HepG2 (cell line): ENCODE data around the gene ARHGAP22. TPM values are rescaled to one million over a fixed set of nuclear protein-coding genes. Genes with fewer than 3 reads are reported as not detected.
A peak's percentile ranks its signal among the peaks of the same experiment; 100 is the strongest.

ENCODE experiments used
- ATAC-seq: fragments of 200-7000 bp; cut with Tn5 transposase; 3 replicates; pipeline ENCODE4 v1.9.1; 2020; ENCODE audit warnings: mild to moderate bottlenecking, moderate library complexity
- BruUV-seq: library from RNA; stranded (reverse); fragments of 400-500 nt; replicated peaks from 2 replicates; lab custom pipeline; 2021; lab: Mats Ljungman, UMichigan
- CTCF ChIA-PET: fragments of 300-600 bp; formaldehyde crosslinking; extraction: SDS; loops from one replicate; lab custom pipeline; 2021; ENCODE audit warnings: low total read pairs, inconsistent platforms, low intra/inter-chr PET ratio; lab: Yijun Ruan, JAX
- POLR2A ChIA-PET: fragments of 350-600 bp; sonication (Branson Sonifier 250); formaldehyde crosslinking; loops from one replicate; lab custom pipeline; 2020; ENCODE audit warnings: antibody characterized with exemption, inconsistent platforms; lab: Yijun Ruan, JAX
- DNase-seq: peaks from one replicate; pipeline ENCODE4 v3.0.0-alpha.2; 2015; ENCODE audit warnings: low spot score
- FAIRE-seq: peaks from 3 replicates; lab custom pipeline; 2011; peaks lifted over from hg19 to GRCh38; lab: Jason Lieb, UNC
- H2AFZ ChIP-seq: one replicate; pipeline ENCODE4 v1.6.1; 2011; ENCODE audit warnings: low read length, inconsistent platforms
- H3K27ac ChIP-seq: fragments of 300-600 bp; 3 replicates; pipeline ENCODE4 v1.8.0; 2011; ENCODE audit warnings: mixed run types, mild to moderate bottlenecking, mixed read lengths, low read length, inconsistent platforms; ENCODE audit not compliant: insufficient read depth; ENCODE audit errors: extremely low read length
- H3K27me3 ChIP-seq, 2 experiments: fragments of 200-600 bp in 1 of 2; 2 replicates in 1 of 2; 3 replicates in 1 of 2; pipeline versions ENCODE4 v1.6.0 to v1.8.0; 2011; ENCODE audit warnings: low read length in 2 of 2, mild to moderate bottlenecking in 2 of 2, moderate library complexity in 2 of 2, inconsistent platforms in 1 of 2; ENCODE audit not compliant: insufficient read depth in 2 of 2, control insufficient read depth in 1 of 2
- H3K36me3 ChIP-seq, 2 experiments: fragments of 200-600 bp in 1 of 2; replicated peaks in 1 of 2; 2 replicates in 1 of 2; 3 replicates in 1 of 2; pipeline versions ENCODE4 v1.5.1 to v1.8.0; 2011; ENCODE audit warnings: low read length in 2 of 2, inconsistent platforms in 1 of 2; ENCODE audit not compliant: insufficient read depth in 2 of 2, control insufficient read depth in 1 of 2
- H3K4me1 ChIP-seq: 2 replicates; pipeline ENCODE4 v1.5.1; 2012; ENCODE audit warnings: low read length, inconsistent platforms; ENCODE audit not compliant: insufficient read depth
- H3K4me2 ChIP-seq: 2 replicates; pipeline ENCODE4 v1.6.0; 2011; ENCODE audit warnings: low read depth, low read length, inconsistent platforms
- H3K4me3 ChIP-seq, 3 experiments: fragments of 200-600 bp in 1 of 3; sonication (generic), shearing (Covaris generic) in 1 of 3; replicated peaks in 1 of 3; 2 replicates each; pipeline ENCODE4 v1.5.1; 2011 to 2016; ENCODE audit warnings: low read length in 3 of 3, inconsistent platforms in 2 of 3, low read depth in 2 of 3, mild to moderate bottlenecking in 2 of 3, control low read depth in 1 of 3, mixed read lengths in 1 of 3; ENCODE audit not compliant: insufficient read depth in 1 of 3
- H3K79me2 ChIP-seq: one replicate; pipeline ENCODE4 v1.6.1; 2011; ENCODE audit warnings: low read length, inconsistent platforms; ENCODE audit not compliant: insufficient read depth
- H3K9ac ChIP-seq: 2 replicates; pipeline ENCODE4 v1.6.0; 2011; ENCODE audit warnings: mild to moderate bottlenecking, low read depth, low read length, inconsistent platforms; ENCODE audit not compliant: insufficient read depth
- H3K9me3 ChIP-seq: 2 replicates; pipeline ENCODE4 v1.5.1; 2012; ENCODE audit warnings: mild to moderate bottlenecking, low read length
- H4K20me1 ChIP-seq: 2 replicates; pipeline ENCODE4 v1.6.0; 2011; ENCODE audit warnings: inconsistent platforms, mild to moderate bottlenecking, low read length, moderate library complexity; ENCODE audit not compliant: insufficient read depth
- MAFK ChIP-seq, 2 experiments: IDR thresholded peaks in 1 of 2; conservative IDR thresholded peaks in 1 of 2; 2 replicates each; pipeline ENCODE4 v1.6.1; 2011; ENCODE audit warnings: improper control_type of control experiment in 2 of 2, low read length in 2 of 2
- SOX6 ChIP-seq, 2 experiments: fragments of 450-650 bp in 1 of 2; sonication (generic) in 1 of 2; formaldehyde crosslinking in 1 of 2; IDR thresholded peaks; 2 replicates each; pipeline versions ENCODE4 v1.4.0 to v1.6.1; 2017 to 2020; ENCODE audit warnings: antibody characterized with exemption in 1 of 2, mild to moderate bottlenecking in 1 of 2, missing genetic modification reagents in 1 of 2
- SYNCRIP ChIP-seq: fragments of 200-400 bp; formaldehyde crosslinking; IDR thresholded peaks from 2 replicates; pipeline ENCODE4 v1.6.1; 2018; ENCODE audit warnings: mild to moderate bottlenecking, low read depth, low read length; ENCODE audit not compliant: insufficient read depth
- XRCC5 ChIP-seq: fragments of 200-400 bp; formaldehyde crosslinking; optimal IDR thresholded peaks from 2 replicates; pipeline ENCODE3; 2017; ENCODE audit warnings: mild to moderate bottlenecking, low read length
- ZNF570 ChIP-seq: sonication (generic); formaldehyde crosslinking; IDR thresholded peaks from 2 replicates; pipeline ENCODE4 v1.4.0; 2020; ENCODE audit warnings: mild to moderate bottlenecking, missing genetic modification reagents, borderline replicate concordance
- ZSCAN21 ChIP-seq: sonication (generic); formaldehyde crosslinking; IDR thresholded peaks from 2 replicates; pipeline ENCODE4 v1.8.0; 2022; ENCODE audit warnings: mild to moderate bottlenecking, missing genetic modification reagents, moderate library complexity, borderline replicate concordance
- WGBS: methylation state at CpG from one replicate; pipeline ENCODE4 v1.1.6; 2017; ENCODE audit warnings: low lambda C conversion rate; 5-methylcytosine and 5-hydroxymethylcytosine counted together
- in situ Hi-C: cut with HindIII; loops from 2 replicates; pipeline ENCODE4 v1.10.0; 2017; ENCODE audit warnings: low pct_unique_long_range_greater_than_20kb; ENCODE audit not compliant: extremely low pct_ligation_motif_present
- intact Hi-C: fragments of 100-400 bp; cut with micrococcal nuclease; formaldehyde crosslinking; loops from one replicate; pipeline ENCODE4 v1.10.0; 2022; ENCODE audit not compliant: unreplicated experiment
- polyA plus RNA-seq, 8 experiments: library from polyadenylated mRNA; depleted of rRNA in 3 of 8; stranded (reverse) in 7 of 8; unstranded in 1 of 8; fragments of >200 nt; fragmentation: Illumina TruSeq in 4 of 8; extraction: Trizol in 4 of 8; gene quantifications; 2 replicates each; pipeline versions ENCODE4 v1.2.1 to v1.2.3, GENCODE V29; 2011 to 2016; ENCODE audit warnings: low read depth in 4 of 8, missing spikeins in 1 of 8, mixed read lengths in 1 of 8; ENCODE audit not compliant: insufficient read depth in 1 of 8
- total RNA-seq, 5 experiments: library from RNA; depleted of rRNA; stranded (reverse); fragments of >200 nt; fragmentation: Illumina TruSeq; extraction: Trizol; gene quantifications; 2 replicates each; pipeline ENCODE4 v1.2.3, GENCODE V29; 2016; ENCODE audit warnings: low read depth in 1 of 5
- TF ChIP-seq, protein P1 (sequence below): sonication (generic); formaldehyde crosslinking; conservative IDR thresholded peaks from 2 replicates; pipeline ENCODE4 v1.8.0; 2022; ENCODE audit warnings: low read depth, missing genetic modification reagents
- TF ChIP-seq, protein P2 (sequence below): sonication (generic); formaldehyde crosslinking; IDR thresholded peaks from 2 replicates; pipeline ENCODE4 v1.5.0; 2020; ENCODE audit warnings: mild to moderate bottlenecking, missing genetic modification reagents, moderate library complexity
- TF ChIP-seq, protein P3 (sequence below): sonication (generic); formaldehyde crosslinking; IDR thresholded peaks from 2 replicates; pipeline ENCODE4 v1.4.0; 2020; ENCODE audit warnings: low read depth, missing genetic modification reagents

The ARHGAP22 gene
- total and polyA plus RNA-seq, 2 of the 13 experiments (the other 11 are each of a cell fraction or from before 2014, with no cell fraction given): 0.08 to 0.38 TPM

DNA sequence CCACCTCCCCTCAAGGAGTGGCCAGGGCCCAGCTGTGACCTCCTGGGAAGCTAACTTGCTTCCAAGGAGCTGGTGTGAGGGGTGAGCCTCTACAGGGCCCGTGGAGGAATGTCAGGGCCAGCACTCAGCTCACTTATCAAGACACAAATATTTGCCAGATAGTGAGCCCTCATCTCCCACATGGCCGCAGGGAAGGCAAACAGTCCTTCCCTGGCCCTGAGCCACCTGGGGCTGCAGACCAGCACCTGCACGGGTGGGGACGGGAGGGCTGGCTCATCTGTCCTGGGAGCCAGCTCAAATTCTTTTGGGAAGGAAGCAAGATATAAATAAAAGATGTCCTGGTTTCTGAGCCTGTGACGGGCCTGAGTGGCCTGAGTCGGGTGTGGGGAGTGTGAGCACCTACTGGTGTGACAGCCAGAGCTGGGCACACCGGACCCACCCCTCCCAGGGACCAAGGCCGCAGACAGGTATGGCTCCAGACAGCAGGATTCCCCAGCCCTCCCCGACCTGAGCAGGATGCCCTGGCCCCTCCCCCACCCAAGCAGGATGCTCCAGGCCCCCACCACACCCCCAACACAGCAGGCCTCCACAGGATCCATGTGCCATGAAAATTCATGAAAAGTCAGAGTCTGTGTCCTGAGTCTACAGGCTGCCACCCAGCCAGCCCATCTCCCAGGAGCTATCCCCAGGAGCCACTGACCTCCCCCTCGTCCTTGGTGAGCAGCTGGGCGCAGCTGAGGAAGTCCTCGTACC lies 150.4 kb downstream of the ARHGAP22 start:
- FAIRE-seq: no peak
- H3K4me1 ChIP-seq: peaks cover 38% of the 10 kb centered on the region
- intact Hi-C loops (no loop called here), in situ Hi-C loops (no loop called here)
- TF ChIP-seq ZSCAN21 (no peak), SYNCRIP (no peak), MAFK (conservative IDR thresholded peaks at IDR 0.05 in 1 of 2, IDR thresholded peaks at IDR 0.05 in 1 of 2; ENCODE audit: low read length in 2 of 2) (no peak), SOX6 (IDR thresholded peaks at IDR 0.05) (no peak), SOX6 (CRISPR knock-in tag; IDR thresholded peaks at IDR 0.05) (0 out of 2 replicates have a peak, but pooled peaks have one; percentile 14), XRCC5 (no peak), ZNF570 (no peak)
- TF ChIP-seq, protein P1, sequence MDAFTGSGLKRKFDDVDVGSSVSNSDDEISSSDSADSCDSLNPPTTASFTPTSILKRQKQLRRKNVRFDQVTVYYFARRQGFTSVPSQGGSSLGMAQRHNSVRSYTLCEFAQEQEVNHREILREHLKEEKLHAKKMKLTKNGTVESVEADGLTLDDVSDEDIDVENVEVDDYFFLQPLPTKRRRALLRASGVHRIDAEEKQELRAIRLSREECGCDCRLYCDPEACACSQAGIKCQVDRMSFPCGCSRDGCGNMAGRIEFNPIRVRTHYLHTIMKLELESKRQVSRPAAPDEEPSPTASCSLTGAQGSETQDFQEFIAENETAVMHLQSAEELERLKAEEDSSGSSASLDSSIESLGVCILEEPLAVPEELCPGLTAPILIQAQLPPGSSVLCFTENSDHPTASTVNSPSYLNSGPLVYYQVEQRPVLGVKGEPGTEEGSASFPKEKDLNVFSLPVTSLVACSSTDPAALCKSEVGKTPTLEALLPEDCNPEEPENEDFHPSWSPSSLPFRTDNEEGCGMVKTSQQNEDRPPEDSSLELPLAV (CRISPR knock-in tag): no peak
- TF ChIP-seq, protein P2, sequence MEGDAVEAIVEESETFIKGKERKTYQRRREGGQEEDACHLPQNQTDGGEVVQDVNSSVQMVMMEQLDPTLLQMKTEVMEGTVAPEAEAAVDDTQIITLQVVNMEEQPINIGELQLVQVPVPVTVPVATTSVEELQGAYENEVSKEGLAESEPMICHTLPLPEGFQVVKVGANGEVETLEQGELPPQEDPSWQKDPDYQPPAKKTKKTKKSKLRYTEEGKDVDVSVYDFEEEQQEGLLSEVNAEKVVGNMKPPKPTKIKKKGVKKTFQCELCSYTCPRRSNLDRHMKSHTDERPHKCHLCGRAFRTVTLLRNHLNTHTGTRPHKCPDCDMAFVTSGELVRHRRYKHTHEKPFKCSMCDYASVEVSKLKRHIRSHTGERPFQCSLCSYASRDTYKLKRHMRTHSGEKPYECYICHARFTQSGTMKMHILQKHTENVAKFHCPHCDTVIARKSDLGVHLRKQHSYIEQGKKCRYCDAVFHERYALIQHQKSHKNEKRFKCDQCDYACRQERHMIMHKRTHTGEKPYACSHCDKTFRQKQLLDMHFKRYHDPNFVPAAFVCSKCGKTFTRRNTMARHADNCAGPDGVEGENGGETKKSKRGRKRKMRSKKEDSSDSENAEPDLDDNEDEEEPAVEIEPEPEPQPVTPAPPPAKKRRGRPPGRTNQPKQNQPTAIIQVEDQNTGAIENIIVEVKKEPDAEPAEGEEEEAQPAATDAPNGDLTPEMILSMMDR (CRISPR knock-in tag): 0 out of 2 replicates have a peak, but pooled peaks have one; percentile 2
- TF ChIP-seq, protein P3, sequence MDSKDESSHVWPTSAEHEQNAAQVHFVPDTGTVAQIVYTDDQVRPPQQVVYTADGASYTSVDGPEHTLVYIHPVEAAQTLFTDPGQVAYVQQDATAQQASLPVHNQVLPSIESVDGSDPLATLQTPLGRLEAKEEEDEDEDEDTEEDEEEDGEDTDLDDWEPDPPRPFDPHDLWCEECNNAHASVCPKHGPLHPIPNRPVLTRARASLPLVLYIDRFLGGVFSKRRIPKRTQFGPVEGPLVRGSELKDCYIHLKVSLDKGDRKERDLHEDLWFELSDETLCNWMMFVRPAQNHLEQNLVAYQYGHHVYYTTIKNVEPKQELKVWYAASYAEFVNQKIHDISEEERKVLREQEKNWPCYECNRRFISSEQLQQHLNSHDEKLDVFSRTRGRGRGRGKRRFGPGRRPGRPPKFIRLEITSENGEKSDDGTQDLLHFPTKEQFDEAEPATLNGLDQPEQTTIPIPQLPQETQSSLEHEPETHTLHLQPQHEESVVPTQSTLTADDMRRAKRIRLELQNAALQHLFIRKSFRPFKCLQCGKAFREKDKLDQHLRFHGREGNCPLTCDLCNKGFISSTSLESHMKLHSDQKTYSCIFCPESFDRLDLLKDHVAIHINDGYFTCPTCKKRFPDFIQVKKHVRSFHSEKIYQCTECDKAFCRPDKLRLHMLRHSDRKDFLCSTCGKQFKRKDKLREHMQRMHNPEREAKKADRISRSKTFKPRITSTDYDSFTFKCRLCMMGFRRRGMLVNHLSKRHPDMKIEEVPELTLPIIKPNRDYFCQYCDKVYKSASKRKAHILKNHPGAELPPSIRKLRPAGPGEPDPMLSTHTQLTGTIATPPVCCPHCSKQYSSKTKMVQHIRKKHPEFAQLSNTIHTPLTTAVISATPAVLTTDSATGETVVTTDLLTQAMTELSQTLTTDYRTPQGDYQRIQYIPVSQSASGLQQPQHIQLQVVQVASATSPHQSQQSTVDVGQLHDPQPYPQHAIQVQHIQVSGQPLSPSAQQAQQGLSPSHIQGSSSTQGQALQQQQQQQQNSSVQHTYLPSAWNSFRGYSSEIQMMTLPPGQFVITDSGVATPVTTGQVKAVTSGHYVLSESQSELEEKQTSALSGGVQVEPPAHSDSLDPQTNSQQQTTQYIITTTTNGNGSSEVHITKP (CRISPR knock-in tag): no peak
- CTCF ChIA-PET: no interaction called here
- no peak overlapping the region for H3K27ac ChIP-seq
- POLR2A ChIA-PET: no interaction called here
- WGBS: 5% methylated on average over 3 of the region's 12 CpGs
- H4K20me1 ChIP-seq: no peaks in the 10 kb centered on the region
- H2AFZ ChIP-seq: no peak overlapping the region
- H3K36me3 ChIP-seq: no peaks in the 10 kb centered on the region
- H3K9me3 ChIP-seq: no peaks in the 10 kb centered on the region
- 0 out of 2 replicates have a peak overlapping the region, but pooled peaks have one; percentile 26 for H3K4me2 ChIP-seq
- H3K27me3 ChIP-seq: peaks cover 3 to 13% of the 10 kb centered on the region in 2 experiments; a peak in 3 of 5 replicates
- peak overlapping the region in 1 of 3 experiments; percentile 29; a peak in 1 of 6 replicates for H3K4me3 ChIP-seq
- ATAC-seq: peak; percentile 37
- no peak overlapping the region for H3K9ac ChIP-seq
- no TSS peak for BruUV-seq
- DNase-seq: no peak
- no peaks in the 10 kb centered on the region for H3K79me2 ChIP-seq
